EL (cell line): ENCODE results near the gene CFAP61.

Source experiments
- DNase-seq: peaks from one replicate; pipeline ENCODE4 v3.0.0-alpha.2; 2016

Gene CFAP61

DNA sequence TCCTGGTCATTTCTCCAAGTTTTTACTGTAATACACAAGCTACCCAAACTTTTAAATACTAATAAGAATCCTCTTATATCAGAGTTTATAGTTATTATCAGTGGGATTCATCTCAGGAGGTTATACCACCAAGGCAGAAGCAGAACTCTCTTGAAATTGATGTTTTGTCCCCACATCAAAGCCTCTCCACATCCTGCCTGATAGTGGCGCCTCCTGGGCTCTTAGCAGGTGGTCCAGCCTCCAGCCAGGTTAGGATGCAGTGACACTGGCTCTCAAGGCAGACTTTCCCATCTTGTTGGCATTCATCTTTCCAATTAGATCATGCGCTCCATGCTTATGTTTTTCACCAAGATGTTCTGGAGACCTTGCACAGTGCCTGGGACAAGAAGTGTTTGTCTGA lies 233.7 kb downstream of the CFAP61 start:
- DNase-seq: no peak

DNA sequence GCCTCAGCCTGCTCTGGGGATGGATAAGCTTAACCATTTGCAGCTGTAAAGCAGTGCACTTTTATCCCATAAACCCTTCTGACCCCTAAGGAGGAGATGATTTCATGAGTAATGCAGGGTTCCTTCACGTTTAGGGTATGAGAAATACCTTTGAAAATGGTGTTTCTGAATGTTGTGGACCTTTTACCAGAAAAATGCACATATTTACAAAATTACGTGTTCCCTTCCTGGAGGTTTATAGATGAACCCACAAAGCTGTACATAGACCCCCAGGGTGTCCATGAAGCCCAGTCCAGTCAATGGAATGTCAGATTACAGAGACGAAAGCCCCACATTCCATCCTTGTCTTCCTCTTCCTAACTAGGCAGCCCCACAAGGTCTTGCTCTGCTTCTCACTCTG lies 237.0 kb downstream of the CFAP61 start:
- peak; percentile 74 for DNase-seq

DNA sequence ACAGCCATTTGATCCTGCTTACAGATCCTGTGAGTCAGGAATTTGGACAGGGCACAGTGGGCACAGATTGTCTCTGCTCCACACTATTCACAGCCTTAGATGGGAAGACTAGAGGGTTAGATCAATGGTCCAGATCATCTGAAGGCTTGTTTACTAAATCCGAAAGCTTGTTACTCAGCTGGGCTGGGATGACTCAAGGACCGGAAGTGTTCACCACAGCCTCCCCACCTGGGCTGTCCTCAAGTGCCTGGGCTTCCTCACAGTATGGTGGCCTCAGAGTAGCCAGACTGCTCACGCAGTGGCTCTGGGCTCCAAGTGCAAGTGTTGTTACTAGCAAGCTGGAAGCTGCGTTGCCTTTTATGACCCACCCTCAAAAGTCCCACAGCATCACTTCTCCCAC lies 240.1 kb downstream of the CFAP61 start:
- DNase-seq: no peak

DNA sequence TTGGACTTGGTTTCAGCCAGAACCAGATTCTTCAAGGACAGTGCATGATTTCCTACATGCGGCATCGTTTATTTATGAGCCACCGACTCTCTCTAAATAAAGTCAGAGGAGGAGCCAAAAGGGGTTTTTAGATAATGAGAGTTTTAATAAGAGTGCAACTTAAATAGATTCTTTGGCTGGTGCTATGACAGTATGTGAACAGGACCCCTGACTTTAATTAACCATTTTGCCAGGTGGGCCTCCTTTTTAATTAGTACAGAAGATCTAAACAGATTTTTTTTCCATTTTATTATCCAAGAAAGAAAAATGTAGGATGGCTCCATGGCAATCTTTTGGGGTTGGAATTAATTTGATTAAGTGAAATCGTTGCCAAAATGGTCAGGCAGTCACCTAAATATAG lies 240.8 kb downstream of the CFAP61 start:
- no peak for DNase-seq

DNA sequence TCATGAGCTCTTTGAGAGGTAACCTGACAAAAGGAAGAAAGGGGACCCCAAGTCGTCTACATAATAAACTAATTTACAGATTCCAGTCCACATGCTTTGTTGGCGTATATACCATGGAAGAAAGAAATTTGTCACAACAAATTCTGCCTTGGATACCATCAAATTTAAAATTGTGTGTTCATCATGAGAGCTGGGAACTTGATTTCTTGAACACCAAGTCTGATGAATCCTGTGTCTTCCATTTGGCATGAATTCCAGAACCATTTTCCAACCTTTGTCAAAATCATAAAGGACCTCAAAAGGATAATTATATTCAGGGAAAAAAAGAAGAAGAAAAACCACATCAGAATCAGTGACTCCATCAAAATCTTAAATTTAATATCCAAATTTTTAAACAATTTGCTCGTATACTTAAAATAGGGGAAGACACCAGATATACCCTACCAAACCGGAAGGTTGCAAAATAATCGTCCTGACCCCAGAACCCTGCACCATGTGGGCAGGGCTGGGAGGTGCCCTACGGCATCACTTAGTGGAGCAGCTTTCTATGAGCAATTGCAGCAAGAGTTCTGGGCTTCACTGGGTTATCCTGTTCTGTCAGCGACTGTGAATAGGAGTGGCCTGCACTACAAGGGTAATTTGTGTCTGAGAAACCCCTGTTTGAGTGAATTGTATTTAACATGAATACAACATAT lies 241.5 kb downstream of the CFAP61 start:
- no peak for DNase-seq

DNA sequence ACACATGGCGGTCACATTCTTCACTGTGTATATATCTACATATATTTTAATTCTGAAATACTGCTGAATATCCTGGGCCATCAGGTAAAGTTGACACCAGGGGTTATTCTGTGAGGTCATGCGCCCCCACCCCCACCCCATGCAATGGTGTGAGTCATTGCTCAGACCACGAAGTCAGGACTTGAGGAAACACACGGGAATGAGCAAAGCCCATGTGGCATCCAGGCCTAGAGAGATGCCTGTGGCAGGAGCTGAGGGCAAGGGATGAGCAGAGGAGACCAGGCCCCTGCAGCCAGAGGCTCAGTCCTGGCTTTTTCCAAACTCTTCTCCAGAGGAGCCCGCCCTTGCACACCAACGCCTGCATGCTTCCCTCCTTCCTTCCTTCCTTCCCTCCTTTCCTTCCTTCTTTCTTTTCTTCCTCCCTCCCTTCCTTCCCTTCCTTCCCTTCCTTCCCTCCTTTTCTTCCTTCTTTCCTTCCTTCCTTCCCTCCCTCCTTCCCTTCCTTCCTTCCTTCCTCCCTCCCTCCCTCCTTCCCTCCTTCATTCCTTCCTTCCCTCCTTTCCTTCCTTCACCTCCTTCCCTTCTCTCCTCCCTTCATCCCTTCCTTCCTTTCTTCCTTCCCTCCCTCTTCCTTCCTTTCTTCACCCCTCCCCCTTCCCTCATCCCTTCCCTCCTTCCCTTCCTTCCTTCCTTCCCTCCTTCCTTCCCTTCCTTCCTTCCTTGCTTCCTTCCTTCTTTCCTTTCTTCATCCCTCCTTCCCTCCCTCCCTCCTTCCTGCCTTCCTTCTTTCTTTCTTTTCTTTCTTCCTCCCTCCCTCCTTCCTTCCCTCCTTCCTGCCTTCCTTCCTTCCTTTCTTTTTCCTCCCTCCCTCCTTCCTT lies 243.5 kb downstream of the CFAP61 start:
- DNase-seq: peak; percentile 31

DNA sequence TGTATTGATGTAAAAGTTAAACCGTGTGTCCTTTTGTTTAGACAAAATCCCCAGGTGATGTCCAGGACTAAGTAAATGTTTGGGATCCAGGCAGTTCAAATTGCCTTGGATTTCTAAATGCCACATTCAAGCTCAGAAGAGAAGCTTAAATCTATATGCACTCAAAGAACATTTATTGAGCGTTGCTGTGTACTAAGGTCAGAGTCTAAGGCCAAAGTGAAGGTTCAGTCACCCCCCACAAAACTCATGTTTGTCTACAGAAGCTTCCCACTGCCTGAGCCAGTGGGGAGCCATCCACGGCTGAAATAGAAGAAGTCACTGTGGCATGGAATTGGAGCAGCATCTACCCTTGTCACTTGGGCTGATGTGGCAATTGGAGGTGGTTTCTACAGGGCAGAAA lies 244.8 kb downstream of the CFAP61 start:
- DNase-seq: no peak

DNA sequence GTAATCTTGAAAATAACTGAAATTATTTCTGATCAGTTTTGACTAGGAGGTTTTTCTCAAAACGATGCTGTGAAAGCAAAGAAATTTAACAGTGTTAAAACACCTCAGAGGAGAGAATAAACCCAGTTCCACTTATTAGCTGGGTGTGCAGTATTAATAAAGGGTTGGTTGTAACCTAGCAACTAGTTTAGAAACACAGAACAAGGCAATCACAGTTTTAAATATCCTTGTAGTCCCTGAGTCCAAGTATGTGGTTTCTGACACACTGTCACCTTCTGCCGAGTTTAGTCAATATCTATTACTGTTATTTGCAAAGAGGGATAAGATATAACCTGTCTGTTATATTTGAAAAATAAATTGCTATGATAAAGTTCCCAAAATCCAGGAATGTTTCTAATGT lies 245.4 kb downstream of the CFAP61 start:
- DNase-seq: no peak

DNA sequence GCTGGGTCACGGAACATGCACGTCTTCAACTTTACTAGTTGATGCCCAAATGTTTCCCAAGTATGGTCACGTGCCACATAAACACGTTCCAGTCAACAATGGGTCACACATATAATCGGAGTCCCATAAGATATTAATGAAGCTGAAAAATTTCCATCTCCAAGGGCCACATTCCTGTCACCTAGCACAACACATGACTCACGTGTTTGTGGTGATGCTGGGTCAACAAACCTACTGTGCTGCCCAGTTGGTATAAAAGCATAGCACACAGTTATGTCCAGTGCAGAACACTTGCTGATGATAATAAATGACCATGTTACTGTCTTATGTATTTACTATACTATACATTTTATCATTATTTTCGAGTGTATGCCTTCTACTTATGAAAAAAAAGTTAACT lies 247.6 kb downstream of the CFAP61 start:
- no peak for DNase-seq

DNA sequence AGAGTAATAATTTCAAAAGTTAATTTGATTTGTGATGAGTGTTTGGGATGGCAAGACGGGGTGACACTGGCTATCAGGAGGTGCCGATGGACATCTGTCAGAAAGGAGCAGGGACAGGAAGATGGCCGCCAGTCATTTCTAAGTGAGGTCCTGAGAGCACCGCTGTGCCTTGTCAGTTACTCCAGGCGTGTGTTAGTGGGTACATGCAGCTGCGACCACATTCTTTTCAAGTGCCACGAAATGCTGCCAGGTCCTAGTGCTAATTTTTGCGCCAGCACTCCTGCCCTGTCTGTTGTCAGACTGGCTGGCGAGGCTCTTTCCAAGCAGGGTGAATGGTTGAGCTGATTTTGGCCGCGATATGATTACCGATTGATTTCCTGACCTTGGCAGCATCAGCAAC lies 251.0 kb downstream of the CFAP61 start:
- no peak for DNase-seq

DNA sequence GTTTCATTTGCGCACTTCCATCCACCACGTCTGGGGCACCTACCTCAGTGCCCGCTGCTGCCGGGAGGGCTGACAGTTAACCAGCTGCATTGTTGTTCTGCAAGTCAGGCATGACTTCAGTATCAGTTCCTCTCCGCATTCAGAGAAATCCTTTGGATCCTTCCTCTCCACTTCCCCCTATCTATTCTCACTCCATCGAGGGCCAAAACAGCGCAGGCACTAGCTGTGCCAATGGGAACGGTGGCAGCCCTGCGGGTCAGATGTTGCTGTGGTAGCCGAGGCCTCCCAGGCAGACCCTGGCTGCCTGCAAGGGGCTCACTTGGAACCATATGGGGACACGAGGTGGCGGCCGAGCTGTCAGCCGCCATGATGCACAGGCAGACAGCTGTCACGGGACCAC lies 251.4 kb downstream of the CFAP61 start:
- DNase-seq: no peak

DNA sequence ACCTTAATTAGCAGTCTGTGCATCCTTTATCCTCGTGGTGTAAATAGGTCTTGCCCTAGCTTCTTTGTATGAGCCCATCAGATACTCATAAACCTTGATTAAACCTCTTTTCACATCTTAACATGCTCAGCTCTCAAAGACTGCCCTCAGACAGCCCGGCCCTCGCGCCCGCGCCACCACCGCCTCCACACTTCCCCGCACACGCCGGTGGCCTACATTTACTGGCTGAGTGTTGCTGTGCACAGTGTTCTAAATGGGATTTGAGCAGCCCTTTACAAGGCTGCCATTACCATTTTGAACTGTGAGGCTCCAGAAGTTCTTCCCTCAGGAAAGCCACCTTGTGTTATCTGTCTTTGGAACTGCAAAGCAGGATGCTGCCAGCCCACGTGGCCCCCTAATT lies 252.6 kb downstream of the CFAP61 start:
- no peak for DNase-seq

DNA sequence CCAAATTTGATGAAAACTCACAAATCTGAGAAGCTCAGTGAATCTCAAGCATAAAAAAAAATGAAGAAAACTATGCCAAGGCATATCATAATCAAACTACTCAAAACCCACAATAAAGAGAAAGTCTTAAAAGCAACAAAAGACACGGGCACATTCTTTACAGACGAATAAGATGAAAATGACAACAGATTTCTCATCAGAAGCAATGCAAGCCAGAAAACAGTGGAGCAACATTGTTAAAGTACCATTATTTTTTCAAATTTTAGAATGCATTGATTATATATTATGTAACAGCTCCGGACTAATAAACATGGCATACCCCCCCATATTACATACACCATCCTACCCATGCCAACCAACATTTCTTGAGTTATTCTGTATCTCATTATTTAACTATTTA lies 260.2 kb downstream of the CFAP61 start:
- no peak for DNase-seq

DNA sequence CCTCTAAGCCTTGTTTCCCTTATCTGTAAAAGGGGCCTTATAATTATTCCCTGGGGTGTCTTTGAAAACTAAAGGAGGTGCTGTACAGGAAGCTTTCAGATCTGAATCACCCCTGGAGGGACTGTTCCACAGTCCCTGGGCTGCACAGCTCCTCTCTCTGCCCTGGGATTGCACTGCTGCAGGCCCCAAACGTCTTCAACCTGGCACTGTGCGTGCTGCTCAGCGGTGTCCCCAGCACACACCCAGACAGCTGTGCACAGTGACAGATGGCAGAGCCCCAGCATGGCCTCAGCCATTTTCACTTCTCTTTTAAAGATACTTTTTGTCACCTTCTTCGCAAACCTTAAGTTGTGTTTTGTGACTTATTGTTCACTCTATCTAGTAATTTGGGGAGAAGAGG lies 264.9 kb downstream of the CFAP61 start:
- DNase-seq: no peak

DNA sequence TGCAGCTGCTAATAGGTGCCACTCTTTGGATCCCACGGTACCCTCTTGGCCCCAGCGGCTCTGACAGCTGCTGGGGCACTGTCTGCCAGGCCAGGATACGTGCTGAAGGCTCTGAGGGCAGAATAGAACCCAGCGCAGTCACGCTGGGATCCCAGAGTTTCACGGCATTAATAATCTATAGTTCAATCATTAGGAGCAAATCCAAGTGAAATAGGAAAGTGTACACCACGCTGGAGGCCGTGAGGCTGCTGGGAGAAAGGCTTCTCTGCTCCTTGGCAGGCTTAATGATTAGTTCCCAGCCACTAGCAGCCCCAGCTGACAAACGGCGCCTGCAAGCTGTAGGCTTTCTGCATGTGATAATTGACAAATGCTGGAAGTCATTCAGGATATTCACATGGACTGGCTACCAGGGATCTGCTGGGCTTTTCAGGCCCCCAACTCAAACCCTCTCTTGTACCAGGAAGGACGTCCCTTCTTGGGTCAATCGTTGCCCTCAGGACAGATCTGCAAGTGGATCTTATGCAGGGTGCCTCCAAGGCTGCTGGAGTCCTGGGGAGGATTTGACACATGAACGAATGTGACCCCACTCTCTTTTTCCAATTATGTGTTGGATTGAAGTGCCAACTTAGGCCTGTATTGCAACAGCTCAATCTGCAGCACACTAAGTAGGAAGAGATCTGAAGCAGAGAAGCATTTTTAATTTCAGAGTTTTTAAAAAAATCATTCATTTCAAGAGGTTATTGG lies 265.5 kb downstream of the CFAP61 start:
- DNase-seq: no peak

DNA sequence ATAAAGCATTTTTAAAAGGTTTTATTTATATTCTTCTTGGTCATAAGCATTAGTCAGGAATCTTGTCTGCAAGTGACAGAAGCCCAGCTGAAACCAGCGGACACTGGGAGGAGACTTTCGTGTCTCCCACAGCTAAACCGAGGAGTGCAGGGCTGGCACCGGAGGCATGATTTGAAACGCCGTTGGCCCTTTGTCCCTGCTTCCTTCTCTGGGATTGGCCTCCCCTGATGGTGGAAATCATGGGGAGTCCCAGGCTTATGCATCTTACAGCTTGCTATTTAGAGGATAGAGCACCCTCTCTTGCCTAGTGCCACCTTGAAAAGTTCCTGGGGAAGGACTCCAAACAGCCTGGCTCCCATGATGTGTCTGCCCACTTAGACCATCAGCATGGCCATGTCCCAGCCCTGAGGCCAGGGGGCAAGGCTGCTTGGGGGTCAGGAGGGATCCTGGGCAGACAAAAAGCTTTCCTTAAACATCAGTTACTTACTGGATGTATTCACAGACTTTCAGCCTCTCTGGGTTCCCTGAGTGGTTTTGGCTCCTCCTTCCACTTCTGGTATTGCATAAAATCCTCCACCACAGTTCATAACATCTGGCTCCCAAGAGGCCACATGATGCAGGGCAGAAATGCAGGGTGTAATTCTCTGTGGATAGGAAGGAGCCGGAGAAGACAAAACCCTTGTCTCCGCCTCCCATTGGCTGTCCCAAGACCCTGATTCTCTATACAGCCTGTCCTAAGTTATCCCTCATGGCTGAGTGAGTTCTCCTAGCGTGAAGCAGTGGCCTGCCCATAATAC lies 266.2 kb downstream of the CFAP61 start:
- no peak for DNase-seq

DNA sequence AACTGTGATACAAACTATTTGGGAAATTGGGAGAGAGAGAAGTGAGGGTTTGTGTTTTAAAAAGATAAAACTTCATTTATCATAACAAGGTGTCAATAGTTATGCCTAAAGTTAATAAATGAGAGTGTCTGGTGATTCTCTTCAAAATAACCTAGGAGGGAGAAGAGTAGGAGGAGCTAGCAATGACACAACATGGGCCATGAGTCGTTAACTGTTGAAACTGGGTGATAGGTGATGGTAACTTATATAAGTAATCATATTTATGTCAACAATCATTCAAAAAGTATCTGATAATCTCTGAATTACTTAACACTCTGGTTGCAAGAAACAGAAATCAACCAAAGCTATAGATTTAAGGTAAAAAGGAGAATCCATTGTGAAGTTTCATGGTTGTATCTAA lies 268.8 kb downstream of the CFAP61 start:
- DNase-seq: no peak

DNA sequence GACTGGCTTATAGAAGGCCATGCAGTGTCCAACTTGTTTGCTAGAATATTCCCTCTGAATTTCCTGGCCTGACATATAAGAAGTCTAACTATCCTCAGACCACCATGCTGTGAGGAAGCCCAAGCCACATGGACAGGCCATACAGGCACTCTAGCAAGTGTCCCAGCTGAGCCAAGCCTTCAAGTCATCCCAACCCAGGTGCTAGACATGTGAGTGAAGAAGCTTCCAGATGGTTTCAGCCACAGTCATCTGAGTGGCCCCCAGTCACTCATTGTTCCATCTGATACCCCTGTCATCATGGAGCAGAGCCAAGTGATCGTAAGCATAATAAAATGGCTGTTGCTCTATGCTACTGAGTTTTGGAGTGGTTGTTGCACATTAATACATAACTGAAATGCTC lies 269.6 kb downstream of the CFAP61 start:
- DNase-seq: no peak

DNA sequence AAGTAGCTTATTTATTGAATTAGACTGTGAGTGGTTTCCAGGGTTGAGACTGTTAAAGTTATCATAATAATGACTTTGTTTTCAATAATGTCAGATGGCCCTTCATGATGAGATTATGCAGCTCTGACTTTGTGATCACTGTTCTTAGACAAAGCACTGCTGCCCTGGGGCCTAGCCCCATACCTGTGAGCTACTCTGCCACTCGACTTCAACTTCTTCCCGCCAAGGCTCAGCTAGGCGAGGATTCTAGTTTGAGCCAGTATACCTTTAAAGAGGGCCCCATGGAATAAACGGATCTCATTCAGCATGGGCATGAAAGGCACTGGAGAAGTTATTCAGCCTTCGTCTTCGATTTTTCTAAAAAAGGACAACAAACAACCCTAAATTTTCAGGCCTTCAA lies 270.6 kb downstream of the CFAP61 start:
- no peak for DNase-seq

DNA sequence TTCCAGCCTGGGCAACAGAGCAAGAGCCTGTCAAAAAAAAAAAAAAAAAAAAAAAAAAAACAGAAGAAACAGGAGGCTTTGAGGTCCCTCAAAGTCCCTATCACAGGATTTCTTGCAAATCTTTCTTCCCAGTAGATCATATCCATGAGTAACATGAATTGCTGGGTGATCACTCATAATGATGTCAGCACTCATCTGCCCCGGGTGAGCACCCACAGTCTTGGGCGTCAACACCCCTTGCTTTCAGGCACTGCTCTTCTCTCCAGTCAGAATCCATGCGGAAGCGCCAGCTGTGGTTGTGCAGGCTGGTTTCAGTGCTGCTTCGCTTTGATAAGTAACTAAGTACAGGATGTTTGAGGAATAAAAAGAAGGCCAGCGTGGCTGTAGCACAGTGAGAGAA lies 275.4 kb downstream of the CFAP61 start:
- peak; percentile 74 for DNase-seq

DNA sequence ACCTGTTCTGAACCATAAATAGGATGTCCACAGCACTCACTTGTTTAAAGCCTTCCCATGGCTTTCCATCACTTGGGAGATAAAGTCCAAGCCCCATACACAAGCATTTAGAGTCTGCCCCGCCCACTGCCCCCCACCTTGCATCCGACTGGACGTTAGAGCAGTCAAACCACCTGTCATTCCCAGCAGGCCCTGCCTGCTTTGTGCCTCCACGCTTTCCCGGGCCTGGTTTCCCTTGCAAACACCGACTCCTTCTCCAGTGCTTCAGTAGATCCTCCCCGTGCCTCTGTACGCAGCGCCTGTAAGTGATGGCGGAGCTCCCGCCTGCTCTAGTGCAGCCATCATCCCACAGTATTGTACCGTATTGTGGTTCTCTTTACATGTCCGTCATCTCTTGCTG lies 277.2 kb downstream of the CFAP61 start:
- DNase-seq: no peak

DNA sequence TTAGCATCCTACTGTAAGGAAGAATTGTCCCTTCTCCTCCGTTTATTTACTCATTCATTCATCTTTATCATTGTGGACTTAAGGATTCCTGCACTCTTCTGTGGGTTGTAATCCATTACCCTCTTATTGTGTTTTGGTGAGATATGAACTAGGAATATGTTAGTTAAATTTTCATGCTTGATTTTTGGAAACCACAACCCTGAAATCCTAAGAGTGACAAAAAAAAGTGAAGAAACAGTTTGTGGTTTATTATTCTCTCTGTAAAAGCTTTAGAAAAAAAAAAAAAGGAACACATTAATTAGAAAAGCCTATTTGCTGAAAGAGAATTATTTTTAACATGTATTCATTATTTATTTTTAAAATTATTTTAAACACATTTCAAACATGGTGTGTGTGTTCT lies 278.8 kb downstream of the CFAP61 start:
- no peak for DNase-seq

DNA sequence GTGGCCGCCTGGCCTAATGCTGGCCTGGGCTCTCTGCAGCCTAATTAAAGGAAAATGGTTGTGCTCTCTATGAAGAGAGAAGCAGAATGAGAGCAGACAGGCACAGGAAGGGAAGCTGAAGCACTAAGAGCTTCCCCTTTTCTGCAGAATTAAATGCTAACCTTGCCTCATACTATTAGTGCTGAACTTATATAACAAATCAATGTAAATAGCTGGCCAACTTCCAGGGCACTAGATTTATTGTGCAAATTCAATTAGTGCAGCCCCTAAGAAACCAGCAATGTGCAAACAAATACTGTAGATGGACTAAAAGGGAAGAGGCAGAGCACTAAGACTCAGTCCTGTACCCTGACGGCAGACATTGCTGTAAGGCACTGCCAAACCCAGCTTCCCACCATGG lies 279.5 kb downstream of the CFAP61 start:
- no peak for DNase-seq
